GM06990 (cell line): ENCODE data around the gene LMBRD2.
"Not testable (repeated sequence)": the region's sequence is repeated elsewhere in the genome, so short reads cannot be mapped to it uniquely, and the experiment has no call there.

Source experiments
- DNase-seq: peaks from one replicate; pipeline ENCODE4 v3.0.0-alpha.2; 2011; ENCODE audit not compliant: insufficient read length; ENCODE audit errors: extremely low read depth
- H3K27me3 ChIP-seq: replicated peaks from 2 replicates; pipeline ENCODE4 v1.6.0; 2011; ENCODE audit warnings: low read length; ENCODE audit not compliant: control insufficient read depth, insufficient read depth
- H3K36me3 ChIP-seq: 2 replicates; pipeline ENCODE4 v1.5.1; 2011; ENCODE audit warnings: low read length; ENCODE audit not compliant: control insufficient read depth, insufficient read depth
- H3K4me3 ChIP-seq: replicated peaks from 2 replicates; pipeline ENCODE4 v1.5.1; 2011; ENCODE audit warnings: low read depth, mild to moderate bottlenecking, control low read depth, low read length
- CTCF ChIP-seq: IDR thresholded peaks from 2 replicates; pipeline ENCODE4 v1.5.1; 2011; ENCODE audit warnings: low read length, control low read depth, mild to moderate bottlenecking, inconsistent platforms; ENCODE audit not compliant: insufficient read depth, poor library complexity, severe bottlenecking

The LMBRD2 gene

GRCh38 chr5:36151434-36152323 lies at the start of gene LMBRD2, which contains the start of gene SKP2:
Gene LMBRD2, minus strand, starts transcription at chr5:36151887. Its CDS starts 8,538 bp downstream, at chr5:36143349.
Gene SKP2, plus strand, starts transcription at chr5:36152111. Its CDS starts 152 bp downstream, at chr5:36152263.
- peaks cover 2% of the 10 kb centered on the region; the same call in 1 of the 2 replicates for H3K36me3 ChIP-seq
- no peaks in the 10 kb centered on the region for H3K27me3 ChIP-seq
- TF ChIP-seq CTCF, result no peak
- peak; percentile 94 for DNase-seq
- peak within 1 kb of the TSS; percentile 92 for H3K4me3 ChIP-seq

GRCh38 chr5:36200513-36200912 lies 48.8 kb upstream of the LMBRD2 start:
- Histone ChIP-seq H3K4me3 (no peak overlapping the region), H3K36me3 (no peaks in the 10 kb centered on the region), H3K27me3 (no peaks in the 10 kb centered on the region)
- no peak for DNase-seq
- TF ChIP-seq CTCF, result no peak

GRCh38 chr5:36199620-36200019 lies 47.9 kb upstream of the LMBRD2 start:
- no peak for DNase-seq
- H3K4me3 ChIP-seq, result no peak overlapping the region

GRCh38 chr5:36198783-36199182 lies 47.1 kb upstream of the LMBRD2 start:
- not testable (repeated sequence) for DNase-seq, H3K27me3 ChIP-seq, H3K4me3 ChIP-seq, H3K36me3 ChIP-seq

More at GRCh38 chr5:36199620-36200019, 47.9 kb upstream of the LMBRD2 start:
- H3K27me3 ChIP-seq, result no peaks in the 10 kb centered on the region
- no peak for TF ChIP-seq CTCF
- H3K36me3 ChIP-seq, result no peaks in the 10 kb centered on the region

GRCh38 chr5:36198281-36198680 lies 46.6 kb upstream of the LMBRD2 start:
- no peak for TF ChIP-seq CTCF
- no peaks in the 10 kb centered on the region for H3K27me3 ChIP-seq
- no peak for DNase-seq
- H3K36me3 ChIP-seq, result no peaks in the 10 kb centered on the region
- H3K4me3 ChIP-seq, result no peak overlapping the region

GRCh38 chr5:36193746-36194145 lies 42.1 kb upstream of the LMBRD2 start:
- no peaks in the 10 kb centered on the region for H3K27me3 ChIP-seq
- H3K4me3 ChIP-seq, result no peak overlapping the region
- no peak for TF ChIP-seq CTCF
- DNase-seq, result no peak
- H3K36me3 ChIP-seq, result no peaks in the 10 kb centered on the region

GRCh38 chr5:36184408-36184807 lies 32.7 kb upstream of the LMBRD2 start:
- not testable (repeated sequence) for H3K27me3 ChIP-seq, DNase-seq, H3K36me3 ChIP-seq, H3K4me3 ChIP-seq
